SK-N-SH (cell line): ENCODE measurements around the gene GGACT. TPM values are rescaled to one million over a fixed set of nuclear protein-coding genes. Genes with fewer than 3 reads are reported as not detected.

ENCODE experiments used
- CTCF ChIA-PET: fragments of 300-600, 350-600 bp; formaldehyde crosslinking; extraction: SDS; loops from one replicate; lab custom pipeline; 2021; lab: Yijun Ruan, JAX
- POLR2A ChIA-PET: fragments of 350-600 bp; sonication (Branson Sonifier 250); formaldehyde crosslinking; extraction: SDS; loops from one replicate; lab custom pipeline; 2020; ENCODE audit warnings: antibody characterized with exemption, inconsistent platforms; lab: Yijun Ruan, JAX
- DNase-seq: peaks from one replicate; pipeline ENCODE4 v3.0.0; 2012
- H2AFZ ChIP-seq: fragments of 200-600 bp; sonication (generic); 2 replicates; pipeline ENCODE4 v1.8.1; 2016; ENCODE audit warnings: antibody characterized with exemption, mild to moderate bottlenecking, low read depth
- H3F3A ChIP-seq: fragments of 200-600 bp; sonication (generic); replicated peaks from 2 replicates; pipeline ENCODE3; 2016; ENCODE audit warnings: antibody characterized with exemption, mild to moderate bottlenecking; ENCODE audit not compliant: insufficient read depth
- H3K27ac ChIP-seq, 2 experiments: fragments of 200-500 bp in 1 of 2; fragments of 200-600 bp in 1 of 2; sonication (Bioruptor generic) in 1 of 2; sonication (generic), shearing (Covaris generic) in 1 of 2; 2 replicates each; pipeline versions ENCODE4 v1.5.1 to v1.6.1; 2014 to 2016; ENCODE audit warnings: low read depth in 2 of 2, inconsistent platforms in 1 of 2, low read length in 1 of 2, mild to moderate bottlenecking in 1 of 2, mixed read lengths in 1 of 2
- H3K27me3 ChIP-seq: fragments of 200-600 bp; sonication (generic), shearing (Covaris generic); 2 replicates; pipeline ENCODE4 v1.6.1; 2016; ENCODE audit warnings: mixed run types; ENCODE audit not compliant: insufficient read depth
- H3K36me3 ChIP-seq, 2 experiments: fragments of 200-500 bp in 1 of 2; fragments of 200-600 bp in 1 of 2; sonication (Bioruptor generic) in 1 of 2; sonication (generic) in 1 of 2; replicated peaks in 1 of 2; 2 replicates each; pipeline versions ENCODE3 to v1.5.1; 2014 to 2016; ENCODE audit warnings: low read length in 1 of 2, mild to moderate bottlenecking in 1 of 2; ENCODE audit not compliant: insufficient read depth in 2 of 2, control insufficient read depth in 1 of 2
- H3K4me1 ChIP-seq, 2 experiments: fragments of 200-500 bp in 1 of 2; fragments of 200-600 bp in 1 of 2; sonication (Bioruptor generic) in 1 of 2; sonication (generic), shearing (Covaris generic) in 1 of 2; 2 replicates each; pipeline versions ENCODE4 v1.5.1 to v1.6.1; 2014 to 2016; ENCODE audit warnings: low read depth in 1 of 2, low read length in 1 of 2, mixed run types in 1 of 2; ENCODE audit not compliant: insufficient read depth in 2 of 2, control insufficient read depth in 1 of 2
- H3K4me2 ChIP-seq: fragments of 200-600 bp; sonication (generic), shearing (Covaris generic); 2 replicates; pipeline ENCODE4 v1.6.1; 2017; ENCODE audit warnings: mixed run types
- H3K4me3 ChIP-seq, 2 experiments: fragments of 200-500 bp in 1 of 2; fragments of 200-600 bp in 1 of 2; sonication (Bioruptor generic) in 1 of 2; sonication (generic), shearing (Covaris generic) in 1 of 2; 2 replicates each; pipeline versions ENCODE4 v1.5.1 to v1.8.1; 2014 to 2016; ENCODE audit warnings: low read depth in 2 of 2, inconsistent platforms in 1 of 2, low read length in 1 of 2, mild to moderate bottlenecking in 1 of 2, mixed read lengths in 1 of 2, moderate library complexity in 1 of 2
- H3K79me2 ChIP-seq: fragments of 200-600 bp; sonication (generic); 2 replicates; pipeline ENCODE4 v1.8.1; 2017; ENCODE audit warnings: mild to moderate bottlenecking; ENCODE audit not compliant: insufficient read depth
- H3K9ac ChIP-seq: fragments of 200-600 bp; sonication (generic); 2 replicates; pipeline ENCODE4 v1.6.1; 2017; ENCODE audit warnings: mixed run types
- H3K9me2 ChIP-seq: fragments of 200-600 bp; sonication (generic); 2 replicates; pipeline ENCODE4 v1.6.1; 2017; ENCODE audit warnings: mixed run types
- H3K9me3 ChIP-seq: fragments of 200-600 bp; sonication (generic); 2 replicates; pipeline ENCODE4 v1.6.1; 2017; ENCODE audit warnings: mixed run types, mild to moderate bottlenecking, moderate library complexity
- H4K20me1 ChIP-seq: fragments of 200-600 bp; sonication (generic); 2 replicates; pipeline ENCODE4 v1.6.1; 2017; ENCODE audit warnings: mild to moderate bottlenecking, mixed run types; ENCODE audit not compliant: insufficient read depth
- ELF1 ChIP-seq: IDR thresholded peaks from 2 replicates; pipeline ENCODE4 v1.4.0; 2012
- EZH2phosphoT487 ChIP-seq: fragments of 200-600 bp; sonication (generic); IDR thresholded peaks from 2 replicates; pipeline ENCODE4 v1.6.1; 2017; ENCODE audit warnings: low read depth, mixed run types, mild to moderate bottlenecking, antibody characterized with exemption, moderate library complexity, borderline replicate concordance
- GATA2 ChIP-seq: sonication (generic); formaldehyde crosslinking; IDR thresholded peaks from 2 replicates; pipeline ENCODE4 v1.5.0; 2020; ENCODE audit warnings: mild to moderate bottlenecking, missing genetic modification reagents
- MAX ChIP-seq: IDR thresholded peaks from 2 replicates; pipeline ENCODE4 v1.4.0; 2012; ENCODE audit warnings: low read depth
- MXI1 ChIP-seq: IDR thresholded peaks from 2 replicates; pipeline ENCODE4 v1.6.1; 2012; ENCODE audit warnings: mild to moderate bottlenecking, low read depth, low read length, improper control_type of control experiment
- NFIC ChIP-seq: IDR thresholded peaks from 2 replicates; pipeline ENCODE4 v1.4.0; 2012; ENCODE audit warnings: borderline replicate concordance
- POLR2AphosphoS5 ChIP-seq: IDR thresholded peaks from 2 replicates; pipeline ENCODE4 v1.6.1; 2012; ENCODE audit warnings: low read depth, low read length
- RAD21 ChIP-seq: IDR thresholded peaks from 2 replicates; pipeline ENCODE4 v1.6.1; 2012; ENCODE audit warnings: mild to moderate bottlenecking, low read length
- RCOR1 ChIP-seq: fragments of 150-350 bp; IDR thresholded peaks from 2 replicates; pipeline ENCODE4 v1.6.1; 2017; ENCODE audit warnings: antibody characterized with exemption, low read length
- RFX5 ChIP-seq: IDR thresholded peaks from 2 replicates; pipeline ENCODE4 v1.6.1; 2012; ENCODE audit warnings: mild to moderate bottlenecking, improper control_type of control experiment, low read length
- SIN3A ChIP-seq: IDR thresholded peaks from 2 replicates; pipeline ENCODE4 v1.6.1; 2012; ENCODE audit warnings: low read depth, mild to moderate bottlenecking, low read length, moderate library complexity, borderline replicate concordance
- SMC3 ChIP-seq: IDR thresholded peaks from 2 replicates; pipeline ENCODE4 v1.6.1; 2012; ENCODE audit warnings: low read depth, low read length, improper control_type of control experiment
- TAF1 ChIP-seq: IDR thresholded peaks from 2 replicates; pipeline ENCODE4 v1.6.1; 2012; ENCODE audit warnings: low read depth, mild to moderate bottlenecking, low read length, moderate library complexity, borderline replicate concordance
- TEAD4 ChIP-seq: IDR thresholded peaks from 2 replicates; pipeline ENCODE4 v1.4.0; 2012; ENCODE audit warnings: mild to moderate bottlenecking, borderline replicate concordance; ENCODE audit not compliant: insufficient read depth
- USF1 ChIP-seq: IDR thresholded peaks from 2 replicates; pipeline ENCODE4 v1.4.0; 2012; ENCODE audit warnings: low read depth, borderline replicate concordance
- ZBTB33 ChIP-seq: IDR thresholded peaks from 2 replicates; pipeline ENCODE4 v1.4.0; 2012; ENCODE audit warnings: low read depth, borderline replicate concordance
- WGBS: methylation state at CpG from one replicate; pipeline ENCODE4 v1.1.6; 2017; ENCODE audit warnings: low lambda C conversion rate; 5-methylcytosine and 5-hydroxymethylcytosine counted together
- polyA plus RNA-seq, 3 experiments: library from polyadenylated mRNA; depleted of rRNA; stranded (reverse); fragments of >200 nt; gene quantifications; 2 replicates each; pipeline ENCODE4 v1.2.3, GENCODE V29; 2012
- TF ChIP-seq, protein P1 (sequence below): fragments of 150-350 bp; IDR thresholded peaks from 2 replicates; pipeline ENCODE4 v1.6.1; 2016; ENCODE audit warnings: mild to moderate bottlenecking, low read depth, low read length
- TF ChIP-seq, protein P2 (sequence below): IDR thresholded peaks from 2 replicates; pipeline ENCODE4 v1.6.1; 2012; ENCODE audit warnings: mild to moderate bottlenecking, low read depth, low read length, moderate library complexity

GGACT gene
- polyA plus RNA-seq, 1 of the 3 experiments (the other 2 are of a cell fraction): 7.1 TPM

DNA sequence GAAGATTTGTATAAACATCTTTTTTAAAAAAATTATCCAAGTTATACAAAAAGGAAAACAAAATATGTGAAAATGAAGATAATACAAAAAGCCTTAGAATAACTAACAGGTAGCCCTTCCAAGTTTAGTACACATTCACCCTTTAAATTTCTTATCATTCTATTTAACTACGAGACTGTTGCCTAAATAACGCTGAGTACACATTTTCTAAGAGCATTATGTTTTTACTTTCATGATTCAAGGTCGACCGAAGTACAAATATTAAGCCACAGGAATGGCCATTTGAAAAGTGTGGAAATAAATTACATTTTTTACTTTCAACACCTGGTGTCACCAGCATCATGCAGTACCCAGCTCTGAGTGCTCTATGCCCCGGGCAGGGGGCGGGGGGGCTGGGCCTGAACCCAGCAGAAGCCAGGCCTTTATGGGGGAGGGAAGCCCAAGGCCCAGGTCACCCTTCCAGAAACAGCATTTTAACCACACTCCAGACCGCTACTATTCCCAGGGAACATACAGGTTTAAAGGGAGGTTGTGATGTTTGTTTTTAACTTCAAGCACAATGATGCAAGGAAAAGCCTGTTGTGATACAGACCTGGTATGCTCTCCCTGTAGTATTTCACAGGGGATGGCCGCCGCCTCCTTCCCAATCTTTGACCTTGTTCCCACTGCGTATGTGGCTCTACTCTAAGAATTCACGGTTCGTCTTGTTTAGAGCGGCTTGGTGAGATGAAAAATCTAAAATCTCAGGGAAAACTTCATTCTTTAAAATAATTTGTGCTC, 24.0 kb downstream of the GGACT start:
- CTCF ChIA-PET: interaction anchor here (0.9 to 1.5 kb wide), 3 partner anchors 8 to 537 kb away, joined by 3 to 7 read pairs (median 4); no protein-coding TSS in a partner anchor

GRCh38 chr13:100563779-100564178, 24.8 kb downstream of the GGACT start:
- Histone ChIP-seq H3F3A (no peaks in the 10 kb centered on the region), H3K36me3 (no peaks in the 10 kb centered on the region), H3K4me1 (no peaks in the 10 kb centered on the region; a peak in 1 of 4 replicates), H4K20me1 (no peaks in the 10 kb centered on the region), H3K9me3 (no peaks in the 10 kb centered on the region), H3K27ac (no peak overlapping the region), H3K9ac (no peak overlapping the region), H3K79me2 (no peaks in the 10 kb centered on the region), H3K4me3 (no peak overlapping the region), H3K27me3 (no peaks in the 10 kb centered on the region), H2AFZ (no peak overlapping the region), H3K9me2 (no peaks in the 10 kb centered on the region), H3K4me2 (no peak overlapping the region)
- CTCF ChIA-PET: interaction anchor here (0.9 to 1.4 kb wide), 2 partner anchors 9 to 15 kb away, joined by 3 to 4 read pairs; no protein-coding TSS in a partner anchor
- POLR2A ChIA-PET: no interaction called here
- 89% methylated on average over 7 of the region's 7 CpGs for WGBS
- no peak for DNase-seq
- TF ChIP-seq GATA2 (CRISPR knock-in tag) (no peak), RAD21 (no peak), USF1 (no peak), SMC3 (no peak), SIN3A (no peak), MAX (no peak), EZH2phosphoT487 (no peak), TEAD4 (no peak), RCOR1 (no peak), TAF1 (no peak), ELF1 (no peak), ZBTB33 (no peak), NFIC (no peak), MXI1 (no peak), RFX5 (no peak), POLR2AphosphoS5 (no peak)
- TF ChIP-seq, protein P1, sequence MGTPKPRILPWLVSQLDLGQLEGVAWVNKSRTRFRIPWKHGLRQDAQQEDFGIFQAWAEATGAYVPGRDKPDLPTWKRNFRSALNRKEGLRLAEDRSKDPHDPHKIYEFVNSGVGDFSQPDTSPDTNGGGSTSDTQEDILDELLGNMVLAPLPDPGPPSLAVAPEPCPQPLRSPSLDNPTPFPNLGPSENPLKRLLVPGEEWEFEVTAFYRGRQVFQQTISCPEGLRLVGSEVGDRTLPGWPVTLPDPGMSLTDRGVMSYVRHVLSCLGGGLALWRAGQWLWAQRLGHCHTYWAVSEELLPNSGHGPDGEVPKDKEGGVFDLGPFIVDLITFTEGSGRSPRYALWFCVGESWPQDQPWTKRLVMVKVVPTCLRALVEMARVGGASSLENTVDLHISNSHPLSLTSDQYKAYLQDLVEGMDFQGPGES: no peak
- TF ChIP-seq, protein P2, sequence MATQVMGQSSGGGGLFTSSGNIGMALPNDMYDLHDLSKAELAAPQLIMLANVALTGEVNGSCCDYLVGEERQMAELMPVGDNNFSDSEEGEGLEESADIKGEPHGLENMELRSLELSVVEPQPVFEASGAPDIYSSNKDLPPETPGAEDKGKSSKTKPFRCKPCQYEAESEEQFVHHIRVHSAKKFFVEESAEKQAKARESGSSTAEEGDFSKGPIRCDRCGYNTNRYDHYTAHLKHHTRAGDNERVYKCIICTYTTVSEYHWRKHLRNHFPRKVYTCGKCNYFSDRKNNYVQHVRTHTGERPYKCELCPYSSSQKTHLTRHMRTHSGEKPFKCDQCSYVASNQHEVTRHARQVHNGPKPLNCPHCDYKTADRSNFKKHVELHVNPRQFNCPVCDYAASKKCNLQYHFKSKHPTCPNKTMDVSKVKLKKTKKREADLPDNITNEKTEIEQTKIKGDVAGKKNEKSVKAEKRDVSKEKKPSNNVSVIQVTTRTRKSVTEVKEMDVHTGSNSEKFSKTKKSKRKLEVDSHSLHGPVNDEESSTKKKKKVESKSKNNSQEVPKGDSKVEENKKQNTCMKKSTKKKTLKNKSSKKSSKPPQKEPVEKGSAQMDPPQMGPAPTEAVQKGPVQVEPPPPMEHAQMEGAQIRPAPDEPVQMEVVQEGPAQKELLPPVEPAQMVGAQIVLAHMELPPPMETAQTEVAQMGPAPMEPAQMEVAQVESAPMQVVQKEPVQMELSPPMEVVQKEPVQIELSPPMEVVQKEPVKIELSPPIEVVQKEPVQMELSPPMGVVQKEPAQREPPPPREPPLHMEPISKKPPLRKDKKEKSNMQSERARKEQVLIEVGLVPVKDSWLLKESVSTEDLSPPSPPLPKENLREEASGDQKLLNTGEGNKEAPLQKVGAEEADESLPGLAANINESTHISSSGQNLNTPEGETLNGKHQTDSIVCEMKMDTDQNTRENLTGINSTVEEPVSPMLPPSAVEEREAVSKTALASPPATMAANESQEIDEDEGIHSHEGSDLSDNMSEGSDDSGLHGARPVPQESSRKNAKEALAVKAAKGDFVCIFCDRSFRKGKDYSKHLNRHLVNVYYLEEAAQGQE: no peak

More for the DNA sequence above, 24.0 kb downstream of the GGACT start:
- Histone ChIP-seq H3K79me2 (no peaks in the 10 kb centered on the region), H3K27ac (no peak overlapping the region), H3K4me2 (no peak overlapping the region), H3K27me3 (no peaks in the 10 kb centered on the region), H3K9me2 (no peaks in the 10 kb centered on the region), H3K9me3 (no peaks in the 10 kb centered on the region), H2AFZ (no peak overlapping the region), H3K4me3 (no peak overlapping the region), H3K9ac (no peak overlapping the region), H3K36me3 (no peaks in the 10 kb centered on the region), H3F3A (no peaks in the 10 kb centered on the region), H4K20me1 (no peaks in the 10 kb centered on the region), H3K4me1 (no peaks in the 10 kb centered on the region; a peak in 1 of 4 replicates)
- TF ChIP-seq TEAD4 (no peak), RAD21 (peak; percentile 37)
- WGBS: 81% methylated on average over 13 of the region's 13 CpGs
- POLR2A ChIA-PET: no interaction called here
- peak; percentile 61 for DNase-seq
